ENCODE data around the gene CETN1. TPM values are rescaled to one million over a fixed set of nuclear protein-coding genes. Genes with fewer than 3 reads are reported as not detected.
A peak's percentile ranks its signal among the peaks of the same experiment; 100 is the strongest.

The CETN1 gene
- total and polyA plus RNA-seq, 7 donors, result not detected

- Histone ChIP-seq H3K4me1 (peaks cover 0 to 18% (median 8%) of the 10 kb centered on the region in 4 donors), H3K27me3 (no peaks in the 10 kb centered on the region), H3K27ac (no peak overlapping the region), H3K9me3 (no peaks in the 10 kb centered on the region), H3K4me3 (no peak overlapping the region), H3K36me3 (no peaks in the 10 kb centered on the region)
- 72 to 86% methylated on average over 1 of the region's 1 CpG for WGBS, 2 donors
- TF ChIP-seq EP300 (IDR thresholded peaks at IDR 0.05) (no peak), POLR2AphosphoS5 (IDR thresholded peaks at IDR 0.05) (no peak), POLR2A (IDR thresholded peaks at IDR 0.05) (no peak)
- TF ChIP-seq, protein P1, sequence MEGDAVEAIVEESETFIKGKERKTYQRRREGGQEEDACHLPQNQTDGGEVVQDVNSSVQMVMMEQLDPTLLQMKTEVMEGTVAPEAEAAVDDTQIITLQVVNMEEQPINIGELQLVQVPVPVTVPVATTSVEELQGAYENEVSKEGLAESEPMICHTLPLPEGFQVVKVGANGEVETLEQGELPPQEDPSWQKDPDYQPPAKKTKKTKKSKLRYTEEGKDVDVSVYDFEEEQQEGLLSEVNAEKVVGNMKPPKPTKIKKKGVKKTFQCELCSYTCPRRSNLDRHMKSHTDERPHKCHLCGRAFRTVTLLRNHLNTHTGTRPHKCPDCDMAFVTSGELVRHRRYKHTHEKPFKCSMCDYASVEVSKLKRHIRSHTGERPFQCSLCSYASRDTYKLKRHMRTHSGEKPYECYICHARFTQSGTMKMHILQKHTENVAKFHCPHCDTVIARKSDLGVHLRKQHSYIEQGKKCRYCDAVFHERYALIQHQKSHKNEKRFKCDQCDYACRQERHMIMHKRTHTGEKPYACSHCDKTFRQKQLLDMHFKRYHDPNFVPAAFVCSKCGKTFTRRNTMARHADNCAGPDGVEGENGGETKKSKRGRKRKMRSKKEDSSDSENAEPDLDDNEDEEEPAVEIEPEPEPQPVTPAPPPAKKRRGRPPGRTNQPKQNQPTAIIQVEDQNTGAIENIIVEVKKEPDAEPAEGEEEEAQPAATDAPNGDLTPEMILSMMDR (IDR thresholded peaks at IDR 0.05), result no peak
- DNase-seq, result no peak
- intact Hi-C loops (cut with DNase I), result no loop called here
These were observed 15.4 kb downstream of the CETN1 start for GRCh38 chr18:595571-595970.

GRCh38 chr18:596288-596881, 16.2 kb downstream of the CETN1 start:
- no peak for DNase-seq
- Histone ChIP-seq H3K27ac (no peak overlapping the region), H3K4me1 (peaks cover 0 to 18% (median 8%) of the 10 kb centered on the region in 4 donors), H3K27me3 (no peaks in the 10 kb centered on the region), H3K36me3 (no peaks in the 10 kb centered on the region), H3K4me3 (peak overlapping the region in 1 of 4 donors; percentile 19), H3K9me3 (no peaks in the 10 kb centered on the region)
- TF ChIP-seq POLR2A (IDR thresholded peaks at IDR 0.05), result no peak
- TF ChIP-seq, protein P1 (IDR thresholded peaks at IDR 0.05), result no peak
- TF ChIP-seq EP300 (IDR thresholded peaks at IDR 0.05), result no peak
- no peak for TF ChIP-seq POLR2AphosphoS5 (IDR thresholded peaks at IDR 0.05)
- WGBS, 2 donors, result 8 to 18% methylated on average over 23 to 24 of the region's 24 CpGs
- intact Hi-C loops (cut with DNase I), result no loop called here

- no peaks in the 10 kb centered on the region for H3K27me3 ChIP-seq
- H3K36me3 ChIP-seq, result no peaks in the 10 kb centered on the region
- TF ChIP-seq EP300 (IDR thresholded peaks at IDR 0.05) (no peak), POLR2AphosphoS5 (IDR thresholded peaks at IDR 0.05) (peak in 1 of 4 donors; percentile 32), POLR2A (IDR thresholded peaks at IDR 0.05) (no peak)
- TF ChIP-seq, protein P1 (IDR thresholded peaks at IDR 0.05), result no peak
- no peak overlapping the region for H3K27ac ChIP-seq
- no peak overlapping the region for H3K4me3 ChIP-seq
- no peak for DNase-seq
- H3K9me3 ChIP-seq, result no peaks in the 10 kb centered on the region
- peaks cover 0 to 18% (median 8%) of the 10 kb centered on the region in 4 donors for H3K4me1 ChIP-seq
- intact Hi-C loops (cut with DNase I), result no loop called here
- 60 to 74% methylated on average over 6 of the region's 6 CpGs for WGBS, 2 donors
These were observed 18.0 kb downstream of the CETN1 start for GRCh38 chr18:598124-598589.

DNA sequence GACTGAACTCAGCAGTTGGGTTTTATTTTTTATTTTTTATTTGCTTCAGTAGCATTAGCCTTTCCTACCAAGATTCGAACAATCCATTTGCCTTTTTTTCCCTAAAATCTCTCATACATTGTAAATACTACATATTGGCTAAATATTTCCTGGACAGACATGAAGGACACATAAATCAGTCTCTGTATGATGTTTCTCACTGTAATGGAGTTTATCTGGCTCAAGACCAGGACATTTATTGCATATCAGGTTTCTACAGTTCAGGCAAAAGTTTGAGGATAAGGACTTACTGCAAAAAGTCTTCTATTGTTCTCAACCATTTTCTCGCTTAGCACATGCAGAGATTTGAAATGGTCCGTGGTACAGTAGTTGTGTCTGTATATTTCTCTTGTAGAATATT, 19.9 kb downstream of the CETN1 start:
- no peak overlapping the region for H3K4me3 ChIP-seq
- DNase-seq, result no peak
- peaks cover 0 to 18% (median 8%) of the 10 kb centered on the region in 4 donors for H3K4me1 ChIP-seq
- no peaks in the 10 kb centered on the region for H3K27me3 ChIP-seq
- intact Hi-C loops (cut with DNase I), result no loop called here
- no peaks in the 10 kb centered on the region for H3K36me3 ChIP-seq
- no peaks in the 10 kb centered on the region for H3K9me3 ChIP-seq
- no peak for TF ChIP-seq POLR2A (IDR thresholded peaks at IDR 0.05)
- WGBS, 2 donors, result 78 to 82% methylated on average over 3 of the region's 3 CpGs
- H3K27ac ChIP-seq, result no peak overlapping the region

GRCh38 chr18:604771-605170, 24.6 kb downstream of the CETN1 start:
- Histone ChIP-seq H3K27me3 (no peaks in the 10 kb centered on the region), H3K27ac (no peak overlapping the region), H3K36me3 (no peaks in the 10 kb centered on the region), H3K9me3 (no peaks in the 10 kb centered on the region), H3K4me1 (no peaks in the 10 kb centered on the region), H3K4me3 (no peak overlapping the region)
- no peak for DNase-seq
- TF ChIP-seq EP300 (IDR thresholded peaks at IDR 0.05) (no peak), POLR2A (IDR thresholded peaks at IDR 0.05) (no peak), POLR2AphosphoS5 (IDR thresholded peaks at IDR 0.05) (no peak)
- TF ChIP-seq, protein P1 (IDR thresholded peaks at IDR 0.05), result no peak
- 78 to 80% methylated on average over 8 of the region's 8 CpGs for WGBS, 2 donors
- intact Hi-C loops (cut with DNase I), result no loop called here
